ENCODE data around the gene GP1BB. TPM values are rescaled to one million over a fixed set of nuclear protein-coding genes. Genes with fewer than 3 reads are reported as not detected.

GP1BB gene
- total and polyA plus RNA-seq, 2 donors, result 1.6 to 2.2 TPM

DNA sequence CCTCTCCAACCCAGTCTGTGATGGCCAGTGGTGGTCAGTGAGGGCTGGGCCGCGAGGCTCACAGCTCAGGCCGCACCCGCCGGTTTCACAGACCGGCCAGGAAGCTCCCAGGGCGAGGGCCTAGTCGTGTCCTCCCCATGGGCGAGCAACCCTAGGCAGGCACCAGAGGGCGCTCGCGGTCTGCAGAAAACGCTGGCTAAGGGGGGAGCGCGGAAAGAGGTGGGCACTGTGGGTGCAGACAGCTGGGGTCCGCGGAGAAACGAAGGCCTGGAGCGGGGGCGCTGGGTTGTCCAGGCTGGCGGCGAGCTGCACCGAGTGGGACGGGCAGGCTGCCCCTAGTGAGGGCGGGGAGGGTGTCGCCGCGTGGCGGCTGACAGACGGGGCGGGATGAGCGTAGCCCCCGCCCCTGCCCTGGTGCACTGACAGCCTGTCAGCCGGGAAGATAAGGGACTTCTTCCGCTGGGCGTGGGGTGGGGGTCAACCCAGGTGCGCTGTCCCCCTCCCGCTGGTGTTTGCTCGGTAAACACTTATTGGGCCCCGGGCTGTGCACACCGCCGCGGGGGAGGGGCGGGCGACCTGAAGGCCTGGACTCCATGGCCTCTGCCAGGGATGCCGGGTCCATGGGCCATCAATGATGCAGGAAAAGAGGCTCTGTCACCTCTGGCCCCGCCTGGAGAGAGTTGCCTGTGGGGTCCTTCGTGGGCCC is 7.5 kb downstream of the GP1BB start:
- WGBS, result 5% methylated on average over 48 of the region's 48 CpGs
- Histone ChIP-seq H3K27ac (ENCODE audit: low read depth) (no peak overlapping the region), H3K4me3 (ENCODE audit: low read depth, low read length) (no peak overlapping the region), H3K4me1 (ENCODE audit: insufficient read depth) (no peaks in the 10 kb centered on the region), H3K36me3 (ENCODE audit: insufficient read depth) (no peaks in the 10 kb centered on the region)
- DNase-seq (ENCODE audit: extremely low spot score), result no peak

GRCh38 chr22:19731361-19732135 is 8.2 kb downstream of the GP1BB start:
- H3K4me3 ChIP-seq (ENCODE audit: low read depth, low read length), result no peak overlapping the region
- WGBS, result 62% methylated on average over 21 of the region's 21 CpGs
- no peak overlapping the region for H3K27ac ChIP-seq (ENCODE audit: low read depth)
- no peak for DNase-seq (ENCODE audit: extremely low spot score)
- H3K4me1 ChIP-seq (ENCODE audit: insufficient read depth), result no peaks in the 10 kb centered on the region
- no peaks in the 10 kb centered on the region for H3K36me3 ChIP-seq (ENCODE audit: insufficient read depth)

- DNase-seq (ENCODE audit: extremely low spot score), result no peak
- H3K4me1 ChIP-seq (ENCODE audit: insufficient read depth), result no peaks in the 10 kb centered on the region
- H3K4me3 ChIP-seq (ENCODE audit: low read depth, low read length), result no peak overlapping the region
- 91% methylated on average over 10 of the region's 10 CpGs for WGBS
- H3K27ac ChIP-seq (ENCODE audit: low read depth), result no peak overlapping the region
- no peaks in the 10 kb centered on the region for H3K36me3 ChIP-seq (ENCODE audit: insufficient read depth)
Measured at GRCh38 chr22:19732403-19733113, 9.2 kb downstream of the GP1BB start.

- Histone ChIP-seq H3K27ac (ENCODE audit: low read depth) (no peak overlapping the region), H3K36me3 (ENCODE audit: insufficient read depth) (no peaks in the 10 kb centered on the region), H3K4me3 (ENCODE audit: low read depth, low read length) (no peak overlapping the region), H3K4me1 (ENCODE audit: insufficient read depth) (no peaks in the 10 kb centered on the region)
- WGBS, result 76% methylated on average over 5 of the region's 5 CpGs
- DNase-seq (ENCODE audit: extremely low spot score), result no peak
Measured at GRCh38 chr22:19733755-19734154, 10.4 kb downstream of the GP1BB start.

- DNase-seq (ENCODE audit: extremely low spot score), result no peak
- H3K27ac ChIP-seq (ENCODE audit: low read depth), result no peak overlapping the region
- H3K4me3 ChIP-seq (ENCODE audit: low read depth, low read length), result no peak overlapping the region
- no peaks in the 10 kb centered on the region for H3K4me1 ChIP-seq (ENCODE audit: insufficient read depth)
- no peaks in the 10 kb centered on the region for H3K36me3 ChIP-seq (ENCODE audit: insufficient read depth)
- 88% methylated on average over 7 of the region's 7 CpGs for WGBS
Measured at GRCh38 chr22:19734163-19734562, 10.8 kb downstream of the GP1BB start.

DNA sequence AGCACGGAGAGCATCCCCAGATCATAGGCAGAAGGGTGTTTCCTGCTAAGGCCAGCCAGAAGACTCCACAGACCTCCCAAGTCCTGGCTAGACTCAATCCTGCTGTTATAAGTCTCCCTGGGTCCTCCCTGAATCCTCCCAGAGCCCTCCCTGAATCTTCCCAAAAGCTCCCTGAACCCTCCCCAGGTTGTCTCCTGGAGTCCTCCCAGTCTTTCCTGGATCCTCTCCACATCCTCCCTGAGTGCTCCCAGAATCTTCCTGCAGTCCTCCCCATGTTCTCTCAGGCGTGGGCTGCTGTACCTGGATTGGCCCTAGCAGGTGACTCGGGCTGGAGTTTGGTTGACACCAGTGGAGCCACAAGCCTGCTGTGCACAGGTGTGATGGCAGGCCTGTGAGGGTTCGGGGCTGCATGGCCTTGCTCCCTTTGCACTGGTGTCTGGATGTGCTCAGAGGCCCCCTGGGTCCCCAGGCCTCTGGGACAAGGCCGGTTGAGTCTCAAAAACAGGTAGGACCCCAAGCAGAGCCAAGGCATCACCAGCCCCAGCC is 11.6 kb downstream of the GP1BB start:
- Histone ChIP-seq H3K4me1 (ENCODE audit: insufficient read depth) (no peaks in the 10 kb centered on the region), H3K36me3 (ENCODE audit: insufficient read depth) (no peaks in the 10 kb centered on the region), H3K27ac (ENCODE audit: low read depth) (no peak overlapping the region), H3K4me3 (ENCODE audit: low read depth, low read length) (no peak overlapping the region)
- no peak for DNase-seq (ENCODE audit: extremely low spot score)
- WGBS, result 91% methylated on average over 5 of the region's 5 CpGs

DNA sequence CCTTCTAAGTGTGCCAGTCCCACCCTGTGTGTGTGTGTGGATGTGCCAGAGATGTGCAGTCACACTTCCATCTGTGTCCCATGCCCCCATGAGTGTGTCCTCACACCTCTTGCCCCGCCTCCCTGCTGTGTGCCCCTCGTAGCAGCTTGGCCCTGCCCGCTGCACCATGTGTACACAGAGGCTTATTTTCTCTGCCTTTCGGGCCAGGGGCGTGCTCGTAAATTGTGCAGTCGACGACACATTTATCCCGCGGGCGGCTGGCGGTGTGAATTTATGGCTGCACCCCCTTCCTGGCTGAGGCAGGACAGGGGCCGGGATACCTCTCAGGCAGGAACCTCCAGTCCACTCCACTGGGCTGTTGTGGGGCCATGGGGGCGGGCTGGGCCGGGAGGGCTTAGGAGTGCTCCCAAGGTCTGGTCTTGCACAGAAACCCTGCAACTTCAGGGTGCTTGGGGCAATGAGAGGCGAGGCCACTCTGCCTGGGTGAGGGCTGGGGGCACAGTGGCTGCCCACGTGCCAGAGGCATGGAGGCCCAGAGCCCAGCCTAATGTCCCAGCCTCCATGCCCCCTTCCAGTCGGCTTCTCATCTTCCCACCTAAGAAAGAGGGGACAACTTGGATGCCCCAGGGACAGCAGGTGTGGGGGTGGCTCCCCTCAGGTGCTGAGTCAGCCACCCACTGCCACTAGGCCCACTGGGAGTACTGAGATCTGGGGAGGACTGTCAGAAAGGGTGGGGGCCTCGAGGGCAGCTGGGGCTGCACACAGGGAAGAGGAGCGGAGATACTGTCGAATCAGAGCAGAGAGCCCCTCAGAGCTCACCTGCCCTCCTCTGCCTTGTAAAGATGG is 12.5 kb downstream of the GP1BB start:
- Histone ChIP-seq H3K36me3 (ENCODE audit: insufficient read depth) (no peaks in the 10 kb centered on the region), H3K4me3 (ENCODE audit: low read depth, low read length) (no peak overlapping the region), H3K27ac (ENCODE audit: low read depth) (no peak overlapping the region), H3K4me1 (ENCODE audit: insufficient read depth) (no peaks in the 10 kb centered on the region)
- WGBS, result 75% methylated on average over 21 of the region's 21 CpGs
- no peak for DNase-seq (ENCODE audit: extremely low spot score)

GRCh38 chr22:19737846-19738663 is 14.7 kb downstream of the GP1BB start:
- Histone ChIP-seq H3K27ac (ENCODE audit: low read depth) (no peak overlapping the region), H3K4me3 (ENCODE audit: low read depth, low read length) (no peak overlapping the region), H3K36me3 (ENCODE audit: insufficient read depth) (no peaks in the 10 kb centered on the region), H3K4me1 (ENCODE audit: insufficient read depth) (no peaks in the 10 kb centered on the region)
- 75% methylated on average over 17 of the region's 17 CpGs for WGBS
- DNase-seq (ENCODE audit: extremely low spot score), result no peak

- Histone ChIP-seq H3K36me3 (ENCODE audit: insufficient read depth) (no peaks in the 10 kb centered on the region), H3K4me1 (ENCODE audit: insufficient read depth) (no peaks in the 10 kb centered on the region), H3K27ac (ENCODE audit: low read depth) (no peak overlapping the region), H3K4me3 (ENCODE audit: low read depth, low read length) (no peak overlapping the region)
- WGBS, result 60% methylated on average over 31 of the region's 31 CpGs
- DNase-seq (ENCODE audit: extremely low spot score), result no peak
Measured at GRCh38 chr22:19738664-19739447, 15.5 kb downstream of the GP1BB start.

DNA sequence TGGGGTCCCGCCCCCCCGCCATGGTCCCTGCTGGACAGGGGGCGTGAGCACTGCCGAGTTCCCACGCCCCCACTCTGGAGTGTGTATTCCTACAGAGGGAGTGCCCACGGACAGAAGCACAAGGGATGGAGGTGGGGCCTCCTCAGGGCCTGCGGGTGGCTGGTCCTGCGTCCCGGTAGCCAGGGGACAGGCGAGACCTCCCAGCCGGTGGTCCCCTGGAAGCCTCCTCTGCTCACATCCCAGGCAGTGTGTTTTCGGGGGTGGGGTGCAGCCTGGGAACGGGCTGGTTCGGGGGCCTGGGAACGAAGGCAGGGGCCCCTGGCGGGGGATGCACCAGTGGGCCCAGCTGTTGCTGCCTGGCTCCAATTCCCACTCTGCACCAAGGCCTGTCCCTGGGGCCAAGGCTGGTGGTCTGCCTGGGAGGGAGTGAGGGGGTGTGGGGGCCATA is 16.1 kb downstream of the GP1BB start:
- no peak overlapping the region for H3K4me3 ChIP-seq (ENCODE audit: low read depth, low read length)
- no peak overlapping the region for H3K27ac ChIP-seq (ENCODE audit: low read depth)
- no peaks in the 10 kb centered on the region for H3K36me3 ChIP-seq (ENCODE audit: insufficient read depth)
- no peak for DNase-seq (ENCODE audit: extremely low spot score)
- no peaks in the 10 kb centered on the region for H3K4me1 ChIP-seq (ENCODE audit: insufficient read depth)
- 53% methylated on average over 16 of the region's 16 CpGs for WGBS

- H3K36me3 ChIP-seq (ENCODE audit: insufficient read depth), result no peaks in the 10 kb centered on the region
- no peak for DNase-seq (ENCODE audit: extremely low spot score)
- no peak overlapping the region for H3K27ac ChIP-seq (ENCODE audit: low read depth)
- 88% methylated on average over 7 of the region's 7 CpGs for WGBS
- H3K4me3 ChIP-seq (ENCODE audit: low read depth, low read length), result no peak overlapping the region
- H3K4me1 ChIP-seq (ENCODE audit: insufficient read depth), result no peaks in the 10 kb centered on the region
Measured at GRCh38 chr22:19739911-19740449, 16.6 kb downstream of the GP1BB start.
